HuH-7.5 (cell line): ENCODE data around the gene PEDS1.
"Not testable (repeated sequence)": the region's sequence is repeated elsewhere in the genome, so short reads cannot be mapped to it uniquely, and the experiment has no call there.

Source experiments
- DNase-seq: peaks from one replicate; pipeline ENCODE4 v3.0.0; 2011; ENCODE audit warnings: low spot score

The PEDS1 gene

DNA sequence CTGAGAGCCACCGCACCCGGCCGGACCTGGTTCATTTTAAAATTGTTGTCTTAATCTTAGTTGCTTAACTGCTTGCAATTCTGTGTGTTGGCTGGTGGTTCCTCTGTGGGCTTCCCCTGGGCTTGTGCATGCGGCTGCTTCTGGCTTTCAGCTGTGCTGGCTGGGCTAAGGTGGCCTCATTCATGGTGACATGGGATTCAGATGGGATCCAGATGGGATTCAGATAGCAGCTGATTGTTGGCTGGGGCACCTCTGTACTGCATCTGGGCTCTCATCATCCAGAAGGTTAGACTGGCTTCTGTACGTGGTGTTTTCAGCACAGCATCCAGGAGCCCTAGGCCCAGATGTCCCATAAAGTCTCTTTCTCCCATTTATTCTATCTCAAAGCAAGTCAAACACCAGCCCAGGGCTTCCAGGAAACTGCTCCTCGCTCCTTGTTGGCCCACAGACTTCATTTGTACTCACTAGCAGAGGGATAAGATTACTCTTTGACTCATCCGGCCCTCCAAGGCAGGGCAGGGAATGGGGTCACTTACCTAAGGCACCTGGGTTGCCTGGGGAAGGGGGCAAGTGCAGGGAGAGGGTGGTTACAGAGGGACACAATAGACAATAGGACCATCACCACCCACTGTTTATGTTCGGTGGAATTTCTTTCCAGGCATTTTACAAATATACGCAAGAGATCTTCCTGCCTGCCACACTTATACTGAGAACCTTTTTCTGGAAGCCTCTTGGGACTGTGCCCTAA lies 10.2 kb upstream of the PEDS1 start:
- DNase-seq: no peak

- DNase-seq: not testable (repeated sequence)
Observed at GRCh38 chr20:50161494-50161893, 8.0 kb upstream of the PEDS1 start.

GRCh38 chr20:50153153-50153499 lies 397 bp downstream of the PEDS1 start:
- DNase-seq: no peak

DNA sequence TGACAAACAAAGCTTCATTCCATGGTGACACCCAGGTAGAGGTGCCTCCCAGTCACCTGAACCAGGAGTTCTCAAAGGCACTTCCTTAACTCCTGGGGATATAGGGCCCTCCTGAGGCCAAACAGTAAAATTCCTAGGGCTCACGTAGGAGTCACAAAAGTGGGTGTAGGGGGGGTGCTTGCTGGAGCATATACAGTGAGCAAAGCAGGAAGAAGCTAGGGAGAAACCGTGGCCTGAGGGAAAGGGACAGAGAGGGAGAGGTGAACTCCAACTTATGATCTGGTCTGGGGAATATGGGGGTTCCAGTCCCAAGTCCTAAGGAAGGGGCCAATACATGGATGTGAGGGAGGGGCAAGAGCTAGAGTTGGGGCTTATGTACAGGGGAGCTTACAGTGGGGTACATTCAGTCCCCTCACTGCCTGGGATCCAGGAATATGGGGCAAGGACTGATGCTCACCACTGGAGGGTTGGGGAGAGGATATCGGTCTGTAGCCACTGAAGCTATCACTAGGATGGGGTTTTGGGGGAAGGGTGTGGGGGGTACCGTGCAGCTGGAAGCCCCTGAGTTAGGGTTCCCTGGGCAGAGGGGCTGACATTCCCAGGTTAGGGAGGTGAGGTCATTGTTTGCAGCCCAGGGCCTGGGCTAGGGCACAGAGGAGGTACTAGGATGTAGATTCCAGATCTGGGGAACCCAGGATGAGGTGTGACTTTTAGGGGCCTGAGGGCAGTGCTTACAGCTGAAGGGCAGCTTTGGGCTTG lies 950 bp downstream of the PEDS1 start:
- DNase-seq: peak; percentile 62

DNA sequence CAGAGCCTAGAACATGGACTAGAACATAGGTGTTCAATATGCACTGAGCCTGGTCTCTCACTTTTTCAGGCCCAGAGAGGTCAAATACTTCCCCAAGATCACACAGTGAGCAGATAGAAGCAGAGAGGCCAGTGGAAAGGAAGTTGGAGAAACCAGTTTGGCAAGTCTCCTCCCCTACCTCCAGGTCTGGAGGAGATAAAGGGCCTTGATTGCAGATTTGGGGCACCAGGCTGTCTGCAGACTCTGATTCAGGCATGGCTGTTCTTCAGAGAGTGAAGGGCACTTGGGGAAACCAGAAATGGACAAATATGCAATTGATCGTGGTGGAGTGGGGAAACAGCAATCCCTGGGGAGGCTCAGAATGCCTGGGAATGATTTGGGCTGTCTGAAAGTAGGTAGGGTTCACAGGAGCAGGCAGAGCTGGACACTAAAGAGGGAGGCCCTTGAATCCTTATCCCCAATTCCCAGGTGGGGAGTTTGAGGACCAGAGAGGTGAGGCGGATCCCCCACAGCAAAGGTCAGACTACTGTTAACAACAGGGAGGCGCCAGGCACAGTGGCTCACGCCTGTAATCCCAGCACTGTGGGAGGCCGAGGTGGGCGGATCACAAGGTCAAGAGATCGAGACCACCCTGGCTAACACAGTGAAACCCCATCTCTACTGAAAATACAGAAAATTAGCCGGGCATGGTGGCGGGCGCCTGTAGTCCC lies 2.3 kb downstream of the PEDS1 start:
- no peak for DNase-seq

GRCh38 chr20:50149481-50150254 lies 3.9 kb downstream of the PEDS1 start:
- no peak for DNase-seq

DNA sequence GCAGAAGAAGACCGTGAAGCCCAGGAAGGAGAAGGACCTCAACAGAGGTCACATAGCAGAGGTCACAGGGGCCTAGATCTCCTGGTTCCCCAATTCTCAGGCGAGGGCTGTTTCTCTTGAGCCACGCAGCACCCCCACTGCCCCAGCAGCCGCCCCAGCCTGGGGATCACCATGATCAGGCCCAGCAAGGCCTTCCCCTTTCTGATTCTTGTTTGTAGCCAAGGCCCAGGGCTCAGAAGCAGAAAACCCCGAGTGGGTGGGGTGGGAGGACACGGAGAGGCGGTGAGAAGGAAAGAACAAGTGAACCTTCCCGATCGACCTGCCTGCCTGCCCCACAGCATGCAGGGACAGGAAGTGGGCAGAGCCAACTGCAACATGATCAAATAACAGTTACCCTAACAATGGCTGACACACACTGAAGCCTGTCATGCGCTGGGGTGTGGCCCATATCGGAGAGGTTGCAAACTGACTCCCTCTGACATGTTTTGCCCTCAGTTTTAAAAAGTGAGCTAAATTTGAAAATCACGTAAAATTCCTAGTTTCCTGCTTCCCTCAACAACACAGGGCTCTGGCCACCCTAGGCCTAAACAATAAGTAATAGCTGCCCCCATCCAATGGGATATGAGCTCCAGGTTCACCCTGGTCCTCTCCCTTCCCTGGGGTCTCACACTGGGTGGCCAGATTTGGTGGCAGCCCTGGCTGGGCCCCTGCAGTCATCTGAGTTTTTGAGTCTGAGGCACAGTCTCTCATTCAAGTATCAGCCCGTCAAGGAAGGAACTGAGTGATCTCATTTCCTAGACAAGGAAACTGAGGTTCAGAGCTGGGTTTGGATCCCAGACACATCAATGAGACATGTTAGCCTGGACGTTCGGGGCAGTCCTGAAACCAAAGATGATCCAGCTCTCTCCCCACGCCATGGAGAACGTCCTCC lies 6.5 kb downstream of the PEDS1 start:
- DNase-seq: no peak

DNA sequence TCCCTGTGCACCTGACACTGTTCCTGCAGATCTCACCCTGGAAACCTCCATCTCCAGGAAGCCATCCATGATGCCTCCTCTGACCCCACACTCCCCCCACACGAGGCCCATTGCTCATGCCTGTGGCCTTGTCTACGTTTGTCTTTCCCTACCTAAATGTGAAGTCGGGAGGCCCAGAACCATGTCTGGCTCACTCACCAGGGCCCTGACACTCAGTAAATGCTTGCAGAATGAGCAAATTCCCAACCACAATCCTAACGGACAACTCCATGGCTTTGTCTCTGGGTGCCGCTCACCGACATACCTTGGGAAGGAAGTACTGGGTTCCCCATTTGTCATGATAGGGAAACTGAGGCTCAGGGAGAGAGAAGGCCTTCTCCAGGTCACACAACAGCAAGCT lies 7.3 kb downstream of the PEDS1 start:
- no peak for DNase-seq

DNA sequence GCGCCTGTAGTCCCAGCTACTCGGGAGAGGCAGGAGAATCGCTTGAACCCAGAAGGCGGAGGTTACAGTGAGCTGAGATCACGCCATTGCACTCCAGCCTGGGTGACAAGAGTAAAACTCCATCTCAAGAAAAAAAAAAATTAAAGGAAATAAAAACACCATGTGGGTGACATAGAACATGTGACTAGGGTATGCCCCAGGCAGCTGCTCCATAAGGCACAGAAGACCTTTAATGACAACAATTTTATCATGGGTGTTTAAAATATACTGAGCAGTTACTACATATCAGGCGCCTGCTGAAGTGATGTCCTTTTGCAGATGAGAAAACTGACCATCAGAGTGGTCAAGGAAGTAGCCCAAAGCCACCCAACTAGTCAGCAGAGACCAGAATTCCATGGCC lies 8.0 kb downstream of the PEDS1 start:
- no peak for DNase-seq

- DNase-seq: no peak
Observed at GRCh38 chr20:50144362-50144761, 9.2 kb downstream of the PEDS1 start.

DNA sequence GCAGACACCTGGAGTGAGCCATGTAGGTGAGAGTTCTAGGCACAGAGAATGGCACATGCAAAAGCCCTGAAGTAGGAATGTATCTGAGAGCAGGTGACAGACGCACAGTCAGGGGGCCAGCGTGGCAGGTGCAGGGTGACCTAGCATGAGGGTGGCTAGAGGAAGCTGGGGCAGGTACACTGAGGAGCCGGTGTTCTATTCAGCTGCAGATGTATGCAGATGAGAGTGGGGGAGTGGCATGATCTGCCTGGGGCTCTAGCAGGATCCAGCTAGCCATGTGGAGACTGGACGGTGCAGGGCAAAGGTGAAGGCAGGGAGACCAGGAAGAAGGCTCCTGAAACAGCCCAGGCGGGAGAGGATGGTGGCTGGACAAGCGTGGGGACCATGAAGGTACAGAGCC lies 10.7 kb downstream of the PEDS1 start:
- no peak for DNase-seq

GRCh38 chr20:50141811-50142561 lies 11.5 kb downstream of the PEDS1 start:
- no peak for DNase-seq

DNA sequence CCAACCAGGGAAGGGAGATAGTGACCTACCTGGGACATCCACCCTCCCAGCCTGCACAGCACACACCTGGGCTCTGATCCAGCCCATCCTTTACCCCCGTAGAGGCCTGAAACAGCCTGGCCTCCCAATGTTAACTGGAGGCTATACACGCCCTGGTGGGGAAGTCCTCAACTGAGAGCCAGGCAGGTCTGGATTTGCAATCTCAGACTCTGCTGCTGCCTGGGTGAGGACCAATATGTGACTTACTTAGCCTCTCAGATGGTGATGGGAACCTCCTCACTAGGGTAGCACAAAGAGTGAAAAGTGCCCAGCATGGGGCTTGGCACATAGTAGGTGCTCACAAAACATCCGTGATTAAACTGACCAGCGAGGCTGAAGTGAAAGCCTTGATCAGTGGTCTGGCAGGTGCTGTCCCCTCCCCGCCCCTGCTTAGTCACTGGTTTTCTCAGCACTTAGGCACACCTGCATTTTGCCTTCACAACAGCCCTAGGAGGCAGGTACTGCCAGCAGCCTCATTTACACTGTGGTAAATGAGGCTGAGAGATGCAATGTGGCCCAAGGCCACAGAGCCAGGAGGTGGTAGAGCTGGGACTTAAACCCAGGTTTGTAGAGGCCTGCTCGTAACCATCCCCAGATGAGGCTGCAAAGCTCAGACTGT lies 12.4 kb downstream of the PEDS1 start:
- no peak for DNase-seq

- no peak for DNase-seq
Observed at GRCh38 chr20:50140339-50140859, 13.1 kb downstream of the PEDS1 start.

DNA sequence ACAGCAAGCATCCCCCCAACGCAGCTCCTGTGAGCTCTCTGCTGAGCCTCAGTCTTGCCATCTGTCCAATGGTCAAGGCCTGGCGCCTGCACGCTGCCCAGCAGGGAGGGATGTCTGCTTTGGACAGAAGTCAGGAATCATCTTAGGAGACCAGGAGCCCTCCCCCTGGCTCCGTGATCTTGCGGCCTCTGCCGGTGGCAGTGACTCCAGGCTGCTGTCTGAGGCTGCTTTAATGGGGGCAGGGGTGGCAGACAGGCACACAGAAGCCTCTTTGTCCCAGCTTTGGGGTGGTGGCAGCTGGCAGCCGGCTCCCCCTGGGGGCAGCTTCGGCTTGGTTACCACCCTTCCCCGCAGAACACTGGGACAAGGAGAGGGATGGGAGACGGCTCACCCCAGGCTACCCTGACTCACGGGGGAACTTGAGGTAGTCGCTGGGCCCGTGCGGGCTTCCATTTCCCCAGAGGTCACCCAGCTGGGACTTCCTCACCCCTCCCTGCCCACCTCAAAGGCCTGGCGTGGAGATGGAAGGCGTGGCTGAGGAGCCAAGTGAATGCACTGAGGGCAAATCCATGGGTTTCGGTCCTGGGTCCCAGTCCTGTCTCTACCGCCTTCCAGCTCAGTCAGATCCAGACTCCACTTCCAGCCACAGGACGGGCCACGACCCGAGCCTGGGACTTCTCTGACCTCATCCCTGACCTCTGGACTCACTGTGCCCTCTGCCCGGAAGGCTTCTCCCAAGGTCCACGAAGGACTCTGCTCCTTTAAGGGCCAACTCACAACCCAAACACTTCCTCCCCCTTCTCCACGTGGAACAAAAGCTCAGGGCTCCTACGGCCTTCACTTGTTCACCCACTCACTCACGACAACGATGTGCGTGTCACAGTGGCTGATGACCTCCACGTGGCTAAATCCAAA lies 14.8 kb downstream of the PEDS1 start:
- no peak for DNase-seq

GRCh38 chr20:50138120-50138478 lies 15.4 kb downstream of the PEDS1 start:
- DNase-seq: no peak

DNA sequence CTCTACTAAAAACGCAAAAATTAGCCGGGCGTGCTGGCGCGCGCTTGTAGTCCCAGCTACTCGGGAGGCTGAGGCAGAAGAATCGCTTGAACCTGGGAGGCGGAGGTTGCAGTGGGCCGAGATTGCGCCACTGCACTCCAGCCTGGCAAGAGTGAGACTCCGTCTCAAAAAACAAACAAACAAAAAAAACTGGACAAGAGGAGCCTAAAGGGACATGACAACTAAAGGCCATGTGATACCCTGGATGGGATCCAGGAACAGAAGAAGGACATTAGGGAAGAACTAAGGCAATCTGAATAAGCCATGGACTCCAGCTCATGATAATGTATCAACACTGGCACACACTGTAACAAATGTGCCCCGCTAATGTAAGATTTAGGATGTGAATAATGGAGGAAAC lies 15.8 kb downstream of the PEDS1 start:
- DNase-seq: not testable (repeated sequence)

DNA sequence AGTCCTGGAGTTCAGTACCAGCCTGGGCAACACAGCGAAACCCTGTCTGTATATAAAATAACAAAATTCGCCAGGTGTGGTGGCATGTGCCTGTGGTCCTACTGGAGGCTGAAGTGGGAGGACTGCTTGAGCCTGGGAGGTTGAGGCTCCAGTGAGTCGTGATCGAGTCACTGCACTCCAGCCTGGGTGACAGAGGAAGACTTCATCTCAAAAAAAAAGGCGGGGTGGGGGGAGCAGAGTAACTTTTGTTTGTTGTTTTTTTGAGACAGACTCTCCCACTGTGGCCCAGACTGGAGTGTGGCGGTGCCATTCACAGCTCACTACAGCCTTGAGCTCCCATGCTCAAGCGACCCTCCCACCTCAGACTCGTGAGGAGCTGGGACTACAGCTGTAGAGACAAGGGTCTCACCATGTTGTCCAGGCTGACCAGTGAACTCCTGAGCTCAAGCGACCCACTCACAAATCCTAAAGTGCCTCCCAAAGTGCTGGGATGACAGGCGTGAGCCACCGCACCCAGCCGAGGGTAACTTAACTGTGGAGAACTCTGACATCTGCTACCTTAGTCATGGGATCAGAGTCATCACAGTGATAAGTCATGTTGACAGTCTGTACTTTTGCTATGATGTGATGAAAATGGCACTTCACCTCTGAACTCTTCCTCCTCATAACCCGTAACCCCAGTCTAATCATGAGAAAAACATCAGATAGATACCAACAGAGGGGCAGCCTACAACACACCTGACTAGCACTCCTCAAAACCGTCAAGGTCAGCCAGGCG lies 16.5 kb downstream of the PEDS1 start:
- no peak for DNase-seq
